Measurements from ENCODE around the gene RASGRP3. TPM values are rescaled to one million over a fixed set of nuclear protein-coding genes. Genes with fewer than 3 reads are reported as not detected.
"Not testable (repeated sequence)": the region's sequence is repeated elsewhere in the genome, so short reads cannot be mapped to it uniquely, and the experiment has no call there.

Gene RASGRP3
- total RNA-seq, 1 donor = 0.72 TPM

DNA sequence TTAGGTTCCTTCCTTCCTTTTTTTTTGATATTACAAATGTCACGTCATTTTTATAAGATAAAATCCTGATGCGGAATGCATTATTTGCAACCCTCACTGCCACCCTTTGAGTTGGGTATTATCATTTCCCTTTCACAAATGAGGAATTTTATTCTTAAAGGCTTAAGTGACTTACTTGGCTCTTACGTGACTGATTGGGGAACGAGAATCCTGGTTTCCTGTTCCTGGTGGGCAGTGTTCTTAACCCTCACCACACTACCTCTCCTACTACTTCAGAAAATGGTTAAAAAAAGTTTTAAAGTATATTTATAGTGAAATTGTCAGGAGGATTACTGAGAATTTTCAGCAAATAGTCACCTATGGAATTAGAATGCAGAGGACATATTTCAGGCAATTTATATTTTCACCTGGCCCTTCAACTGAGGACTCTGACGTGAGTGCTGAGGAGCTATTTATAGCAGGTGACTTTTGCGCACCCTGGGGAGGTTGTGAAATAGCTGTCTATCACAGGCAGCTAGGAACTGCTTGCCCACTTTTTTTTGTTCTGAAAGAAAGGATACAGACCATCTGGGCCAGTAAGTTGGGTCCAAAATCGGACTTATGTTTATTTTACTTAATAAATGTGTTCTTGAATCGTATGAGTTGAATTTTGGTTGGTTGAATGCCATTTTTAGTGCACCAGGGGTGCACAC, 18.7 kb upstream of the RASGRP3 start:
- Histone ChIP-seq H3K4me2 (ENCODE audit: insufficient read depth, low read length) (no peak overlapping the region), H3K4me3 (ENCODE audit: insufficient read depth, low read length) (no peak overlapping the region), H3K9me3 (ENCODE audit: low read depth, low read length) (no peaks in the 10 kb centered on the region), H2AFZ (ENCODE audit: low read length) (no peak overlapping the region), H3K4me1 (ENCODE audit: insufficient read depth, low read length) (no peaks in the 10 kb centered on the region), H3K79me2 (ENCODE audit: insufficient read depth, low read length) (no peaks in the 10 kb centered on the region), H4K20me1 (ENCODE audit: insufficient read depth, low read length) (no peaks in the 10 kb centered on the region), H3K27ac (ENCODE audit: low read depth, low read length) (no peak overlapping the region), H3K27me3 (ENCODE audit: insufficient read depth, low read length) (no peaks in the 10 kb centered on the region), H3K36me3 (ENCODE audit: insufficient read depth, low read length) (no peaks in the 10 kb centered on the region)
- DNase-seq (ENCODE audit: insufficient read length, low spot score, missing footprints) = peak; percentile 66
- TF ChIP-seq, protein P1, sequence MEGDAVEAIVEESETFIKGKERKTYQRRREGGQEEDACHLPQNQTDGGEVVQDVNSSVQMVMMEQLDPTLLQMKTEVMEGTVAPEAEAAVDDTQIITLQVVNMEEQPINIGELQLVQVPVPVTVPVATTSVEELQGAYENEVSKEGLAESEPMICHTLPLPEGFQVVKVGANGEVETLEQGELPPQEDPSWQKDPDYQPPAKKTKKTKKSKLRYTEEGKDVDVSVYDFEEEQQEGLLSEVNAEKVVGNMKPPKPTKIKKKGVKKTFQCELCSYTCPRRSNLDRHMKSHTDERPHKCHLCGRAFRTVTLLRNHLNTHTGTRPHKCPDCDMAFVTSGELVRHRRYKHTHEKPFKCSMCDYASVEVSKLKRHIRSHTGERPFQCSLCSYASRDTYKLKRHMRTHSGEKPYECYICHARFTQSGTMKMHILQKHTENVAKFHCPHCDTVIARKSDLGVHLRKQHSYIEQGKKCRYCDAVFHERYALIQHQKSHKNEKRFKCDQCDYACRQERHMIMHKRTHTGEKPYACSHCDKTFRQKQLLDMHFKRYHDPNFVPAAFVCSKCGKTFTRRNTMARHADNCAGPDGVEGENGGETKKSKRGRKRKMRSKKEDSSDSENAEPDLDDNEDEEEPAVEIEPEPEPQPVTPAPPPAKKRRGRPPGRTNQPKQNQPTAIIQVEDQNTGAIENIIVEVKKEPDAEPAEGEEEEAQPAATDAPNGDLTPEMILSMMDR (IDR thresholded peaks at IDR 0.05; ENCODE audit: extremely low read depth, low read depth, low read length) = no peak

DNA sequence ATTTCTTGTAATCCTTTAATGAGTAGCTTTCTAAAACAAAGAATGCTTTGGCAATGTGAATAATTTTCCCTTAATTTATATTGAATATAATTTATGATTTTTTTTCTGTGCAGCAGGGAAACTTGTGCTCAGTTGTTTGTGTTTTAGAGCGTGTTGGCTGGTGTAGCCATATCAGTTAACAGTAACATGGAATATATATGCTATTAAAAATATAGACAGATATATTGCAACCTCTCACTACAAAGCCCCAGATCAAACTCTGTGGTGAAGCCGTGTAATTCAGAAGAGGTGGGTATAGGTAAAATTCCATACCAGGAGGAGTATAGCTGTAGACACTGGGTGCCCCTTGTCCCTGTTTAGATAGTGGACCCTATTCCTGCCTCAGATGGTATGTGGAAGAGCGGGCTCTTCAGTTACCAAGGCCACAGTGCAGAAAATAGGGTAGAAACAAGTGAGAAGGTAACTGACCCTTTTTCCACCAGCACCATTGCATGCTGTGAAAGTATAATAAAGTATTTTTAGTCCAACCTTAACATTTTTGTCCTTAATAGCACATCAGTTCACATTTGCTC, 18.1 kb upstream of the RASGRP3 start:
- Histone ChIP-seq H3K4me3 (ENCODE audit: insufficient read depth, low read length) (no peak overlapping the region), H3K4me2 (ENCODE audit: insufficient read depth, low read length) (no peak overlapping the region), H3K36me3 (ENCODE audit: insufficient read depth, low read length) (no peaks in the 10 kb centered on the region), H4K20me1 (ENCODE audit: insufficient read depth, low read length) (no peaks in the 10 kb centered on the region), H3K27ac (ENCODE audit: low read depth, low read length) (no peak overlapping the region), H3K27me3 (ENCODE audit: insufficient read depth, low read length) (no peaks in the 10 kb centered on the region), H3K4me1 (ENCODE audit: insufficient read depth, low read length) (no peaks in the 10 kb centered on the region), H2AFZ (ENCODE audit: low read length) (no peak overlapping the region), H3K9me3 (ENCODE audit: low read depth, low read length) (no peaks in the 10 kb centered on the region), H3K79me2 (ENCODE audit: insufficient read depth, low read length) (no peaks in the 10 kb centered on the region)
- DNase-seq (ENCODE audit: insufficient read length, low spot score, missing footprints) = no peak
- TF ChIP-seq, protein P1 (IDR thresholded peaks at IDR 0.05; ENCODE audit: extremely low read depth, low read depth, low read length) = no peak

DNA sequence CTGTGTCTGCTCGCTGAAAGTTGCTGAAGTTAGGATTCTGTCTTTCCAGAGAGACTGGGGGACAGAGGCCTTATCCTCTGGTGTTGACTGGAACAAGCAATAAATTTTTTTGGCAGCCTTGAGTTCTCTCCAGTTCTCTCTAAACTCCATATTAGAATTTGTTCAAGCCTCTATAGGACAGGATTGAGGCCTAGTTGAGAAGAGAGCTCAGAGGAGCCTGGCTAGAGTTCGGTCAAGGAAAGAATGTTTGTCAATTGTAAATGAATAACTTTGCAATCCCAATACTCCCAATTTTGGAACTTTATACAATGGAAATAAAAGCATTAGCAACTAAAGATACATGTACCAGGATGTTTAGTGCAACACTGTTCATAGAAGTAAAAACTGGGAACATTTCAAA, 16.7 kb upstream of the RASGRP3 start:
- no peak overlapping the region for H3K4me2 ChIP-seq (ENCODE audit: insufficient read depth, low read length)
- TF ChIP-seq, protein P1 (IDR thresholded peaks at IDR 0.05; ENCODE audit: extremely low read depth, low read depth, low read length) = no peak

DNA sequence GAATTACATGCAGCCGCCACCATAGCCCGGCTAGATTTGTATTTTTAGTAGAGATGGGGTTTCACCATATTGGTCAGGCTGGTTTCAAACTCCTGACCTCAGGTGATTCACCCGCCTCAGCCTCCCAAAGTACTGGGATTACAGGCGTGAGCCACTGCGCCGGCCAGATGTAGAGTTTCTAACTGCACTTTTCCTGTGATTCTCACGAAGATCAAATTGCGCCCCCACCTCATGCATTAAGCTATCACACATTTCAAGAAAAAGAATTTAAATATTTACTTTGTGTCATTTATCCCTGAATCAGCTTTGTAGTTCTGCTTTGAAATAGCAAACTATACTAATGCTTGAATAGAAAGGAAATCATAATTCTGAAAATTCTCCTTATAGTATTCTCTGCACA, 13.9 kb upstream of the RASGRP3 start:
- H3K27ac ChIP-seq (ENCODE audit: low read depth, low read length); H3K4me1 ChIP-seq (ENCODE audit: insufficient read depth, low read length); H3K27me3 ChIP-seq (ENCODE audit: insufficient read depth, low read length); H3K36me3 ChIP-seq (ENCODE audit: insufficient read depth, low read length); H3K4me2 ChIP-seq (ENCODE audit: insufficient read depth, low read length); H2AFZ ChIP-seq (ENCODE audit: low read length); H3K4me3 ChIP-seq (ENCODE audit: insufficient read depth, low read length); H3K9me3 ChIP-seq (ENCODE audit: low read depth, low read length); DNase-seq (ENCODE audit: insufficient read length, low spot score, missing footprints); H4K20me1 ChIP-seq (ENCODE audit: insufficient read depth, low read length); H3K79me2 ChIP-seq (ENCODE audit: insufficient read depth, low read length): not testable (repeated sequence)

More for the DNA sequence above, 16.7 kb upstream of the RASGRP3 start:
- Histone ChIP-seq H3K27ac (ENCODE audit: low read depth, low read length) (no peak overlapping the region), H4K20me1 (ENCODE audit: insufficient read depth, low read length) (no peaks in the 10 kb centered on the region), H3K79me2 (ENCODE audit: insufficient read depth, low read length) (no peaks in the 10 kb centered on the region), H3K9me3 (ENCODE audit: low read depth, low read length) (no peaks in the 10 kb centered on the region), H3K27me3 (ENCODE audit: insufficient read depth, low read length) (no peaks in the 10 kb centered on the region), H2AFZ (ENCODE audit: low read length) (no peak overlapping the region), H3K36me3 (ENCODE audit: insufficient read depth, low read length) (no peaks in the 10 kb centered on the region), H3K4me1 (ENCODE audit: insufficient read depth, low read length) (no peaks in the 10 kb centered on the region), H3K4me3 (ENCODE audit: insufficient read depth, low read length) (no peak overlapping the region)
- no peak for DNase-seq (ENCODE audit: insufficient read length, low spot score, missing footprints)
